GM10248 (cell line): ENCODE results near the gene IQGAP3.

Experiments used
- CTCF ChIA-PET: fragments of 300-600 bp; sonication (Branson Sonifier 250); formaldehyde crosslinking; extraction: SDS; loops from one replicate; lab custom pipeline; 2021; ENCODE audit warnings: antibody characterized with exemption; lab: Yijun Ruan, JAX
- POLR2A ChIA-PET: fragments of 350-650 bp; sonication (Branson Sonifier 250); formaldehyde crosslinking; extraction: SDS; loops from one replicate; lab custom pipeline; 2020; ENCODE audit warnings: antibody characterized with exemption; lab: Yijun Ruan, JAX
- DNase-seq: peaks from one replicate; pipeline ENCODE4 v3.0.0; 2012; ENCODE audit errors: extremely low spot score
- CTCF ChIP-seq: IDR thresholded peaks from 2 replicates; pipeline ENCODE4 v1.5.1; 2012; ENCODE audit warnings: mild to moderate bottlenecking, low read depth; ENCODE audit errors: extremely low read depth, missing control alignments, control extremely low read depth

The IQGAP3 gene

GRCh38 chr1:156488566-156489165 lies 83.7 kb downstream of the IQGAP3 start:
- peak; percentile 83 for DNase-seq
- CTCF ChIA-PET, result interaction anchor here (0.8 to 17.2 kb wide), 7 partner anchors 2 to 120 kb away, joined by 3 to 373 read pairs (median 4); partner anchors contain the start of gene MEF2D
- POLR2A ChIA-PET, result interaction anchor here (4.5 to 5.6 kb wide), 2 partner anchors 11 to 31 kb away, joined by 15 to 59 read pairs; partner anchors contain the start of gene MEF2D
- TF ChIP-seq CTCF, result no peak

GRCh38 chr1:156487862-156488261 lies 84.5 kb downstream of the IQGAP3 start:
- ChIA-PET CTCF (interaction anchor here (1.1 to 15.5 kb wide), 3 partner anchors 9 to 102 kb away, joined by 4 to 373 read pairs (median 4); partner anchors contain the start of gene MEF2D), POLR2A (interaction anchor here (4.5 to 5.6 kb wide), 2 partner anchors 12 to 31 kb away, joined by 15 to 59 read pairs; partner anchors contain the start of gene MEF2D)
- DNase-seq, result peak; percentile 75
- TF ChIP-seq CTCF, result no peak

- no peak for DNase-seq
- ChIA-PET POLR2A (interaction anchor here (0.5 to 1.4 kb wide), 3 partner anchors 11 to 200 kb away, joined by 3 to 5 read pairs (median 4); no protein-coding TSS in a partner anchor), CTCF (interaction anchor here (0.9 to 15.5 kb wide), 9 partner anchors 10 to 239 kb away, joined by 3 to 373 read pairs (median 5); partner anchors contain the start of gene MEF2D)
- no peak for TF ChIP-seq CTCF
These were observed 85.7 kb downstream of the IQGAP3 start for GRCh38 chr1:156486421-156487344.

- no peak for TF ChIP-seq CTCF
- CTCF ChIA-PET, result interaction anchor here (0.9 to 15.5 kb wide), 9 partner anchors 11 to 240 kb away, joined by 3 to 373 read pairs (median 5); partner anchors contain the start of gene MEF2D
These were observed 86.4 kb downstream of the IQGAP3 start for GRCh38 chr1:156485984-156486383.

GRCh38 chr1:156484480-156485058 lies 87.8 kb downstream of the IQGAP3 start:
- CTCF ChIA-PET, result interaction anchor here (0.7 to 15.5 kb wide), 10 partner anchors 12 to 241 kb away, joined by 3 to 373 read pairs (median 4); partner anchors contain the start of gene MEF2D
- TF ChIP-seq CTCF, result no peak
- POLR2A ChIA-PET, result interaction anchor here (1.1 to 2.4 kb wide), 3 partner anchors 14 to 27 kb away, joined by 4 to 9 read pairs (median 5); partner anchors contain the start of gene MEF2D
- DNase-seq, result no peak

More at GRCh38 chr1:156485984-156486383, 86.4 kb downstream of the IQGAP3 start:
- POLR2A ChIA-PET, result interaction anchor here (0.6 to 1.4 kb wide), 2 partner anchors 10 to 199 kb away, joined by 3 to 4 read pairs; no protein-coding TSS in a partner anchor
- no peak for DNase-seq
